Iris pigment epithelial cell (primary cell): Measurements from ENCODE around the gene SLC25A47.
"Not testable (repeated sequence)": the region's sequence is repeated elsewhere in the genome, so short reads cannot be mapped to it uniquely, and the experiment has no call there.

Source experiments
- DNase-seq: peaks from one replicate; pipeline ENCODE4 v3.0.0-alpha.2; 2011; ENCODE audit warnings: low read depth

SLC25A47 gene

DNA sequence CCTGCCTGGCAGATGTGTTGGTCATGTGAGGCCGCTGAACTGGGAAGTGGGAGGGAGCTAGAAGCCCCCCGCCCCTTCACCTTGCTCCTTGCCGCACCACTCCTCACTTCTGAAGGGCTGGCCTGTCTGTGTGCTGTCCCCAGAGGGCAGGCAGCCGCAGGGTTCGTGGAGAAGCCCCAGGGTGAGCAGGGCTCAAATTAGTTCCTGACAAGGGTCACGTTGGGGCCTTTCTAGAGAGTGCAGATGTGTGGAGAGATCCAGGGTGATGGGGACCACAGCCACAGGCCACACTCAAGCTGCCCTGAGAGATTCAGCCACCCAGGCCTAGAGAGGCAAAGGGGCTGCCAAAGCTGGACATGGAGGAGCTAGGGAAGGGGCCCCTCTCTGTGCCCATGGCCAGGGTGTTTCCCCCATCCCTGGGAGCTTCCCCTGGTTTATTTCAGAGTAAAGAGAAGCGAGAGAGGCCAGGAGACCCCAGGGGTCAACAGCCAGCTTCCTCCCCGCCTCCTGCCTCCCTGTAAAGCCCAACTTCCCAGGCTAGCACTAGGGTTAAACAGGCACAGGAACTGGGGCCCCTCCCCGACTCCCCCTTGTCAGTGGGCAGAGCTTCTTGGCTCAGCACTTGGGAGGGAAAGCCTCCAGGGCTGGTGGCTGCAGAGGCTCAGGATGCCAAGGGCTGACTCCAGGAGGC is 33.1 kb upstream of the SLC25A47 start:
- DNase-seq = no peak

DNA sequence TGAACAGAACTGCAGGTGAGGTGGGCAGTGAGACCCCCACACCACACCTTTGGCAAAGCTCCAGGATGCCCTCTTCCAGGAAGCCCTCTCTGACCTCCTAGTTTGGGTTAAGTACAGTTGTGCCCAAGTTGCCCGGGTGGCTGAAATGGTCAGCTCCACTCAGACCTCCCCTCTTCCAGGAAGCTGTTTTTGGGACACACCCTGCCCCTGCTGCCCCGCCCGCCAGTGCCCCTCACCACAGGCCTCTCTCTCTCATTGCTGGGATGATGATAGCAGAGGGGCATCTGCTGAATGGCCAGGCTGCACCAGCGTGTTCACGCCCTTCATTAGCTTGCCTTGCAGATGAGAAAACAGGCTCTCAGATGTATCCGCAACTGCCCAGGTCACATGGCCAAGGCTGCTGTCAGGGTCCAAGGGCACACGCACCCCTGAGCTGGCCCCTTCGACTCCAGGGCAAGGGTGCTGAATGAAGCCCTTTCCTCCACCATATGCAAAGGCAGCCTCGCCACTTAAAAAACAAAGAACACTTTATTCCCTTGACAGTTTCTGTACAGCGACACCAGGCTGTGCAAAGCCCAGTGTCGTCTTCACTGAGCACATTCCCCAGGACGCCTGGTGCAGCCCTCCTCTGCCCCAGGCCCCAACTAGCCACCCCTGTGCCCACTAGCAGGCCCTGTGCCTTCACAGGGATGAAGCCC is 32.4 kb upstream of the SLC25A47 start:
- no peak for DNase-seq

DNA sequence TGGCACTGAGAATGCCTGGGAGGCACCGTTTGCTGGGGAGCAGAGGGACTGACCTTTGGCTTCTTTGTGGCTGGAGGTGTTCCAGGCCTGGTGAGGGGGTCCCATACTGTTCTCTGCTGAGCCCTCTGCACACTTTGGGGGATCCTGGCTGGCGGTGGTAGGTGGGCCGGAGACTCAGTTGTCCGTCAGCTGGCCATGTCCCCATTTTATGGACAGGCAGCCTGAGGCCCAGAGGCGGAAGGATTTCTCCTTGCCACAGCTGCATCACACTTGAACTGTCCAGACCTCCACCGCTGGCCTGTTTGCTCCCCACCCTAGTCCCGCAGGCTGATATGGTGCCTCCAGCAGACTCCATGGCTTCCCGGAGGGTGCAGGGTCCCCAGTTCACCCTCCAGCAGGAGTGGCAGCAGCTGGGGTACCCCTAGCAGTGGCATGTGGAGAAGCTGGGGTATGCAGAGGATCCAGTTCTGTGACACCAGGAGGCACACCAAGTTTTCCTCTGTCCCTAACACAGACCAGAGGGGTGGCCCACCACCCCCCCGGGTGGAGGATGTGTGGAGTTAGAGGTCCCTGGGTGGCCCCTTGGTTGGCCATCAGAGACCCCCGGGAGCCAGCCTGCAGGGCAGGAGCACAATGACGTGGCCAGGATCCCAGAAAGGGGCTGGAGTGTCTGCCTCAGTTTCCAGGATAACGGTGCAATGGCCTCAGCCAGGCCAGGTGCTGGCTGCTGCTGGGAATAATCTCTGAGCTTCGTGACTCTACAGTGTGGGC is 31.6 kb upstream of the SLC25A47 start:
- DNase-seq = no peak

DNA sequence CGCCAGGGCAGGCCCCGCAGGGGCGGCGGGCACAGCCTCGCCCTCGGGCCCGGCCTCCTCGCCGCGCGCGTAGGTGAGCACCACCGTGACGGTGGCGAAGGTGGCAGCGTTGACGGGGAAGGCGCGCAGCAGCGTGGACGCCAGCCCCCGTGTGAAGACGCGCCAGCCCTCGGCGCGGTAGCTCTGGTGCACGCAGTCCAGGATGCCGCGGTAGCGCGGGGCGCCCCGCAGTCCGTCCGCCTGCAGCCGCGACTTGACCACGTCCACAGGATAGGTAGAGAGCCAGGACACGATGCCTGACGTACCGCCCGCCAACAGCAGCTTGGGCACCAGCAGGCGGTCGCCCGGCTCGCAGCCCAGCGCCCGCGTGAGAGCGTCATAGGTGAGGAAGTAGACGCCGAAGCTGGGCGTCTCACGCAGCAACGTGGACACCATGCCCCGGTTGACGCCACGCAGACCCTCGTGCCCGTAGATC is 30.8 kb upstream of the SLC25A47 start:
- DNase-seq = no peak

GRCh38 chr14:100292776-100293461 is 30.2 kb upstream of the SLC25A47 start:
- DNase-seq = no peak

- DNase-seq = no peak
These were observed 29.5 kb upstream of the SLC25A47 start for GRCh38 chr14:100293497-100294212.

DNA sequence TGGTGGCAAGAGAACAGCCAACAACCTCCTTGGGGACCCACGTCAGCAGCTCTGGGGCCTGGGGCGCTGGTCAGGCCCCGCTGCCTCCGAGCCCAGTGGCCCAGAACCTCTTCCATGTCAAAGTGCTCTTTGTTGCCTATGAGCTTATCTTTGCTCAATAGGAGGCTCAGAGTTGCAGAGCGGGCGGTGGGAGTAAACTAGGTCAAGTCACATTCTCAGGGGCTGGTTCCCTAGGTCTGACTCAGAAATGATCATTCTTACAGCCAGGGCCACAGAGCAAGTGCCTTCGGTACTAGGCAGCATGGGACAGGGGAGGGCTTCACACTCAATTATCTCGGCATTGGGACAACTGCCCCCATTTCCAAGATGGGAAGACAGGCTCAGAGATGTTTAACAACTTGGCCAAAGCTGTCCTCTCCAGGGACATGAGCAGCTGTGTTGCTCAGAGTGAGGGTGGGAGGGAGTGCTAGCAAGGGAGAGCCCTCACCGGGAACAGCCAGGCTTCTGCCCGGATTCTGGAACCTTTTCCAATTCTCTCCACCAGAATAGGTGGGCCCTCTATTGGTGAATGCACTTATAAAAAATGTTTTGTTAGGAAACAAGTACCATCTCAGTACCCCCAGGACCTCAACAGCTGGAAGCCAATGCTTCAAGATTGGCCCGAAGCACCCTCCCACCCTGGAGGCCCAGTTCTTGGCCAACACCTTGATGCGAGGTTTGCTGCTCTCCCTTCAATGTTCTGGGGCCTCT is 28.8 kb upstream of the SLC25A47 start:
- no peak for DNase-seq

GRCh38 chr14:100294963-100295330 is 28.2 kb upstream of the SLC25A47 start:
- no peak for DNase-seq

- DNase-seq = no peak
These were observed 27.6 kb upstream of the SLC25A47 start for GRCh38 chr14:100295376-100296105.

- no peak for DNase-seq
These were observed 27.0 kb upstream of the SLC25A47 start for GRCh38 chr14:100296106-100296651.

GRCh38 chr14:100296729-100297128 is 26.4 kb upstream of the SLC25A47 start:
- not testable (repeated sequence) for DNase-seq

DNA sequence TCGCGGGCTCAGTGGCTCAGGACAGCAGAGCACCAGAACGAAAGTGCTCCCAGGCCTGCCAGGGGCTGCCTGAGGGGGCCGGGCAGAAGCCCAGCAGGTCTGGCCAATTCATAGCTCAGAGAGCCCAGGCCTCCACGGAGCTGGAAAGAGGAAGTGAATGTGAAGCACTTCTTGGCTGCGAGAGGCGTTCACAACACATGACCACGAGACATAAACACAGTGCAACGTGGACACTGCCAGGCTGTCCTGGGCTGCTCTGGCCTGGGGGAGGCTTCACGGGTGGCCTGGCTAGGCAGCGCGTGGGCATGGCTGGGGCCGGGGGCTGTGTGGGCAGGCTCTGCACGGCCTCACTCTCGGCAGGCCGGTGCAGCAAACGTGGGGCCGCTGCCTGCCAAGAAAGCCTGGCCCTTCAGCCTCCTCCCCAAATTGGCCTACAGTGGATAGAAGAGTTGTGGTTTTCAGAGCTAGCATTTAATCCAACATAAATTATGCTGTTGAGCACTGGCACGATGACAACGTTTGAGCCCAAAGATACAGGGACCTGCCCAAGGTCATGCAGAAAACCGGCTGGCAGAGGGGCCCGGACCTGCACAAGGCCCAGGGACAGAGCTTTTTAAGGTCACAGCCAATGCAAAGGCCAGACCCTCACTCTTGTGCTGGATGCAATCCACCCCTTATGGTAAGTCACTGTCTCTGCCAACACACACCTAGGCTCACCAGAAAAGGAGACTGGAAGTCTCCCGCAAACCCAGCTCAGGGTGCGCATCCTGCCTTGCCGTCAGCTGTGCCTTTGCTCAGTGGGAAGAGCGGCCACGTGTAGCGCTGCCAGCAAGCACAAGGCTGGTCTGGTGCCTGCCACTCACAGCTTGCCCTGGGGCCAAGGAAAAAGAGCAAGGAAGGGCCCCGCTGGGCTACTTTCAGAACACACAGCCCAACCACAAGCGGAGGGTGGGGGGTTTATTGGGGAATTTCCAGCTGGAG is 25.5 kb upstream of the SLC25A47 start:
- DNase-seq = peak; percentile 89

DNA sequence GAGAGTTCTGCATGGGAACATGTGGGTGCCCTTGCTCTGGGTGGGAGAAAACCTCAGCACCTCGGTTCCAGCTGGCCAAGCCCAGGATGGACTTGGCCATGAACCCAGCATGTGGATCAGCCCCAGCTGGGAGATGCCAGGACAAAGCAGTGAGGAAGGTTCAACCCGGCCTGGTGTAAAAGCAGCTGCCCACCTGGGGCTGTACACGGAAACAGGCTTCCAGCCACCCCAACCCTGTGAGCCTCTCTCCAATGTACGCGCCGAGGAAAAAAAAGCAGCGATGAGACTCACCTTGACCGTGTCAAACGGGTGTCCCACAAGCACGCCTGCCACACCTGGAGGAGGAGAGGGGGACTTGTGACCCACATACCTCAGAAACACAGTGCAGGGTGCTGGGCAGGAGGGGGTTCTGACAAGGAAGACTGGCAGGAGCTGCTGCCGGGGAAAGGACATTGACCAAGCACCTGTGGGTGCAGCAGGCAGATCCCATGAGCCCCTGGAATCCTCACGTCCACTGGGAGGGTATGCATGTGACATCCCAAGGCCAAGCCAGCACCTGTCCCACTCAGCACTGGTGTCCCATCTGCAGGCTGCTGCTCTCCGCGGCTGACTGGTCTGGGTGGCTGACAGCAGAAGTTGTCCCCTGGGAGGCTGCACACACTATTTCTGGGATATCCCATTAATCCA is 24.4 kb upstream of the SLC25A47 start:
- DNase-seq = no peak

DNA sequence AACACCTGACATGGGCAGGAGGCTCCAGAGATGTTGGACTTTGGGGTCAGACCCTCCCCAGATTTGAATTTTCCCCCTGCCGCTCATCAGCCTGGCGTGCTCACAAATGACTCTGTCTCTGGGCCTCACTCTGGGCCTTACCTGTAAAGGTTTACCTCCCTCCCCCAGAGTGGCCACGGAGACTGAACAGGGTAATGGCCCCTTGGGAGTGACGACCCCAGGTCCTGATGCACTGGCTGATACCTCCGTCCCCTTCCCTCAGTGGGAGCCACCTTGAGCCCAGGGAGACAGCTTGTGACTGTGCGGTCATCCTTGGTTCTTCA is 23.9 kb upstream of the SLC25A47 start:
- no peak for DNase-seq

DNA sequence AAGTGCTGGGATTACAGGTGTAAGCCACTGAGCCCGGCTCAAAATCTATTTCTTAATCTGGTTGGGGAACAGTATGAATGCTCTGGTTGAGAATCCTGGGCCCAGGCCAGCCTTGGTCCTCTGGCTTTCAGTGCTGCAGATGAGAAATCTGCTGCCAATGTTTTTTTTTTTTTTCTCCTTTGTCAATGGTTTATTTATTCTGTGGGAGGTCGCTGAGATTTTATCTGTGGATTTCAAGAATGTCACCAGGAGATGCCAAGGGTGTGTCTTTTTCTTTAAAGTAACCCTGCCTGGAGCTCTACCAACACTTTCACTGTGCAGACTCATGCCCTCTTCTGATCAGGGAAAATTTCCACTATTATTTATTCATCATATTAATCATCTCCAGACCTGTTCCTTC is 20.5 kb upstream of the SLC25A47 start:
- DNase-seq = no peak

GRCh38 chr14:100303179-100303578 is 20.0 kb upstream of the SLC25A47 start:
- DNase-seq = peak; percentile 21

- no peak for DNase-seq
These were observed 19.2 kb upstream of the SLC25A47 start for GRCh38 chr14:100303925-100304324.

GRCh38 chr14:100304825-100305323 is 18.3 kb upstream of the SLC25A47 start:
- peak; percentile 45 for DNase-seq
